ENCODE measurements around the gene CBFA2T2.

DNA sequence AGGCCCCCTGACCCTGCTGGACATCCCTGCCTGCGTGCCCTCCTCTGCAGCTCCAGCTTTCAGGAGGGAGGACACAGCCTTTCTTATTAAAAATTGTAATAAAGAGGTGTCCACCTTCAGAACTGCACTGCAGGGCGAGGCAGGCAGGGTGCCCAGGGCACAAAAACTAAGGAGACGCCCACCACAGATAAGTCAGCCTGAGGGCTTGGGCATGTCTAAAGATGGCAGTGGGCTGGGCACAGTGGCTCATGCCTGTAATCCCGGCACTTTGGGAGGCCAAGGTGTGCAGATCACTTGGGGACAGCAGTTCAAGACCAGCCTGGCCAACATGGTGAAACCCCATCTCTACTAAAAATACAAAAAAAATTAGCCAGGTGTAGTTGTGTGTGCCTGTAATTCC is 165.3 kb downstream of the CBFA2T2 start:
- TF ChIP-seq, protein P1, sequence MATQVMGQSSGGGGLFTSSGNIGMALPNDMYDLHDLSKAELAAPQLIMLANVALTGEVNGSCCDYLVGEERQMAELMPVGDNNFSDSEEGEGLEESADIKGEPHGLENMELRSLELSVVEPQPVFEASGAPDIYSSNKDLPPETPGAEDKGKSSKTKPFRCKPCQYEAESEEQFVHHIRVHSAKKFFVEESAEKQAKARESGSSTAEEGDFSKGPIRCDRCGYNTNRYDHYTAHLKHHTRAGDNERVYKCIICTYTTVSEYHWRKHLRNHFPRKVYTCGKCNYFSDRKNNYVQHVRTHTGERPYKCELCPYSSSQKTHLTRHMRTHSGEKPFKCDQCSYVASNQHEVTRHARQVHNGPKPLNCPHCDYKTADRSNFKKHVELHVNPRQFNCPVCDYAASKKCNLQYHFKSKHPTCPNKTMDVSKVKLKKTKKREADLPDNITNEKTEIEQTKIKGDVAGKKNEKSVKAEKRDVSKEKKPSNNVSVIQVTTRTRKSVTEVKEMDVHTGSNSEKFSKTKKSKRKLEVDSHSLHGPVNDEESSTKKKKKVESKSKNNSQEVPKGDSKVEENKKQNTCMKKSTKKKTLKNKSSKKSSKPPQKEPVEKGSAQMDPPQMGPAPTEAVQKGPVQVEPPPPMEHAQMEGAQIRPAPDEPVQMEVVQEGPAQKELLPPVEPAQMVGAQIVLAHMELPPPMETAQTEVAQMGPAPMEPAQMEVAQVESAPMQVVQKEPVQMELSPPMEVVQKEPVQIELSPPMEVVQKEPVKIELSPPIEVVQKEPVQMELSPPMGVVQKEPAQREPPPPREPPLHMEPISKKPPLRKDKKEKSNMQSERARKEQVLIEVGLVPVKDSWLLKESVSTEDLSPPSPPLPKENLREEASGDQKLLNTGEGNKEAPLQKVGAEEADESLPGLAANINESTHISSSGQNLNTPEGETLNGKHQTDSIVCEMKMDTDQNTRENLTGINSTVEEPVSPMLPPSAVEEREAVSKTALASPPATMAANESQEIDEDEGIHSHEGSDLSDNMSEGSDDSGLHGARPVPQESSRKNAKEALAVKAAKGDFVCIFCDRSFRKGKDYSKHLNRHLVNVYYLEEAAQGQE (IDR thresholded peaks at IDR 0.05; ENCODE audit: insufficient read depth in 1 of 2, low read depth in 2 of 2, low read length in 2 of 2), result no peak
- TF ChIP-seq SIN3A (IDR thresholded peaks at IDR 0.05; ENCODE audit: borderline replicate concordance, insufficient read depth, low read length) (no peak), POLR2AphosphoS5 (IDR thresholded peaks at IDR 0.05; ENCODE audit: low read depth, low read length) (no peak), TAF1 (IDR thresholded peaks at IDR 0.05; ENCODE audit: borderline replicate concordance, insufficient read depth, low read length) (no peak), FOXP2 (optimal IDR thresholded peaks at IDR 0.05; ENCODE audit: borderline replicate concordance, extremely low read depth, extremely low read length, insufficient read depth) (no peak)

Measured in PFSK-1 (cell line).